Heart left ventricle (tissue), 13 donors: ENCODE data around the gene SUPT3H.

Source experiments
- CTCF ChIP-seq, 12 donors: fragments of 200-600 bp; sonication (generic) in 4 of 12; IDR thresholded peaks; one replicate each; pipeline versions ENCODE4 v1.5.0 to v1.8.0; 2018 to 2022; ENCODE audit warnings: antibody characterized with exemption in 12 of 12, mild to moderate bottlenecking in 5 of 12
- POLR2A ChIP-seq, 2 donors: fragments of 450-650 bp; IDR thresholded peaks; one replicate each; pipeline ENCODE4 v1.6.1; 2017; ENCODE audit warnings: antibody characterized with exemption in 2 of 2, mild to moderate bottlenecking in 2 of 2, moderate library complexity in 2 of 2
- donor health status: ischemic (EF 13 %, LVEDD 7.1; RV severe dilation, severe dysfunction).
- donor health status: DM: no; HTN: yes; CAD: no.
- donor health status: DM: no; HTN: no; CAD: no.
- donor health status: ischemic (EF 25% LVEDD 6.9; RV normal size, moderate dysfunction).
- donor health status: ischemic (EF 25% LVEDD 5.7; RV mildly dilated, moderate dysfunction).
- donor health status: ischemic (EF 35%, LVEDD 5.7; RV mildly dilated, moderate dysfunction).
- donor health status: nonischemic (EF 11% LVEDD 7.7; RV severe dilation, severe dysfunction).
- donor health status: DM: yes; HTN: yes; CAD: no.
- donor health status: PGD.
- donor health status: ischemic (EF 29% LVEDD 5.4; RV normal size, mild dysfunction).
- donor health status: nonischemic (EF 23%, LVEDD 6.1; RV moderate dilation, normal function).

- TF ChIP-seq CTCF (IDR thresholded peaks at IDR 0.05) (no peak), POLR2A (IDR thresholded peaks at IDR 0.05) (no peak)
Measured at GRCh38 chr6:45314146-45314545, 63.6 kb downstream of the SUPT3H start.
